H9 (cell line): ENCODE data around the gene TRAF3. TPM values are rescaled to one million over a fixed set of nuclear protein-coding genes. Genes with fewer than 3 reads are reported as not detected.

Experiments
- DNase-seq: peaks from one replicate; pipeline ENCODE4 v3.0.0-alpha.2; 2017
- H2AFZ ChIP-seq: one replicate; pipeline ENCODE4 v1.6.1; 2013; ENCODE audit warnings: mild to moderate bottlenecking, low read length, control low read depth, moderate library complexity
- H2AK5ac ChIP-seq: 2 replicates; pipeline ENCODE4 v1.6.1; 2013; ENCODE audit warnings: low read length, control low read depth, mixed read lengths; ENCODE audit not compliant: insufficient read length
- H2BK120ac ChIP-seq: one replicate; pipeline ENCODE4 v1.6.1; 2013; ENCODE audit warnings: low read depth, mild to moderate bottlenecking, low read length, control low read depth, inconsistent platforms; ENCODE audit not compliant: poor library complexity, severe bottlenecking
- H2BK12ac ChIP-seq: 2 replicates; pipeline ENCODE4 v1.6.1; 2013; ENCODE audit warnings: low read length, control low read depth, mixed read lengths, low read depth; ENCODE audit not compliant: insufficient read length
- H2BK15ac ChIP-seq: 2 replicates; pipeline ENCODE4 v1.6.1; 2013; ENCODE audit warnings: low read depth, low read length, control low read depth
- H2BK20ac ChIP-seq: one replicate; pipeline ENCODE4 v1.6.1; 2013; ENCODE audit warnings: low read depth, mild to moderate bottlenecking, low read length, control low read depth, inconsistent platforms; ENCODE audit not compliant: poor library complexity, severe bottlenecking
- H2BK5ac ChIP-seq: 2 replicates; pipeline ENCODE4 v1.6.1; 2013; ENCODE audit warnings: low read length, control low read depth, mixed read lengths; ENCODE audit not compliant: insufficient read length
- H3K14ac ChIP-seq: 2 replicates; pipeline ENCODE4 v1.6.1; 2013; ENCODE audit warnings: low read length, control low read depth; ENCODE audit not compliant: insufficient read depth
- H3K18ac ChIP-seq: 2 replicates; pipeline ENCODE4 v1.6.1; 2013; ENCODE audit warnings: low read depth, mild to moderate bottlenecking, mixed read lengths, low read length, control low read depth; ENCODE audit not compliant: insufficient read length
- H3K23ac ChIP-seq: 2 replicates; pipeline ENCODE4 v1.6.1; 2013; ENCODE audit warnings: low read length, control low read depth, mixed read lengths, low read depth; ENCODE audit not compliant: insufficient read length
- H3K23me2 ChIP-seq: 2 replicates; pipeline ENCODE4 v1.6.1; 2013; ENCODE audit warnings: low read depth, mild to moderate bottlenecking, mixed read lengths, low read length, control low read depth; ENCODE audit not compliant: insufficient read length, poor library complexity, severe bottlenecking
- H3K27ac ChIP-seq: 2 replicates; pipeline ENCODE4 v1.5.1; 2013; ENCODE audit warnings: low read length, control low read depth, mixed read lengths, low read depth; ENCODE audit not compliant: insufficient read length
- H3K27me3 ChIP-seq: 2 replicates; pipeline ENCODE4 v1.6.1; 2013; ENCODE audit warnings: low read length, control low read depth, inconsistent platforms; ENCODE audit not compliant: insufficient read depth
- H3K4ac ChIP-seq: 2 replicates; pipeline ENCODE4 v1.6.1; 2013; ENCODE audit warnings: low read depth, mild to moderate bottlenecking, control low read depth, inconsistent platforms, low read length, moderate library complexity
- H3K4me1 ChIP-seq: 2 replicates; pipeline ENCODE4 v1.6.1; 2013; ENCODE audit warnings: low read length, control low read depth, inconsistent platforms; ENCODE audit not compliant: insufficient read depth
- H3K4me2 ChIP-seq: 2 replicates; pipeline ENCODE4 v1.6.1; 2013; ENCODE audit warnings: low read length, control low read depth, mixed read lengths; ENCODE audit not compliant: insufficient read length, insufficient read depth
- H3K56ac ChIP-seq: 2 replicates; pipeline ENCODE4 v1.6.1; 2013; ENCODE audit warnings: low read depth, mild to moderate bottlenecking, mixed read lengths, low read length, control low read depth; ENCODE audit not compliant: insufficient read length
- H3K79me1 ChIP-seq: 2 replicates; pipeline ENCODE4 v1.6.1; 2013; ENCODE audit warnings: low read depth, mild to moderate bottlenecking, moderate library complexity, low read length, control low read depth, inconsistent platforms; ENCODE audit not compliant: insufficient read depth, poor library complexity, severe bottlenecking
- H3K79me2 ChIP-seq: 2 replicates; pipeline ENCODE4 v1.6.1; 2013; ENCODE audit warnings: low read length, control low read depth, inconsistent platforms; ENCODE audit not compliant: insufficient read depth
- H3K9ac ChIP-seq: 2 replicates; pipeline ENCODE4 v1.6.1; 2013; ENCODE audit warnings: low read length, control low read depth, mixed read lengths; ENCODE audit not compliant: insufficient read length; ENCODE audit errors: extremely low read depth
- H3K9me3 ChIP-seq: one replicate; pipeline ENCODE4 v1.6.1; 2013; ENCODE audit warnings: low read depth, low read length, inconsistent platforms; ENCODE audit not compliant: control insufficient read depth
- H3T11ph ChIP-seq: one replicate; pipeline ENCODE4 v1.6.1; 2013; ENCODE audit warnings: mild to moderate bottlenecking, low read length, control low read depth, inconsistent platforms
- H4K20me1 ChIP-seq: one replicate; pipeline ENCODE4 v1.6.1; 2013; ENCODE audit not compliant: control insufficient read depth, insufficient read length, insufficient read depth
- H4K5ac ChIP-seq: 2 replicates; pipeline ENCODE4 v1.6.1; 2013; ENCODE audit warnings: low read depth, mild to moderate bottlenecking, mixed read lengths, low read length, control low read depth; ENCODE audit not compliant: insufficient read length
- H4K8ac ChIP-seq: replicated peaks from 2 replicates; pipeline ENCODE4 v1.6.1; 2013; ENCODE audit warnings: low read length, control low read depth, mixed read lengths, low read depth; ENCODE audit not compliant: insufficient read length
- H4K91ac ChIP-seq: 2 replicates; pipeline ENCODE4 v1.6.1; 2013; ENCODE audit warnings: low read depth, mild to moderate bottlenecking, moderate library complexity, mixed read lengths, low read length, control low read depth; ENCODE audit not compliant: insufficient read length
- H3K27ac Mint-ChIP-seq, 3 experiments: 2 replicates in 2 of 3; 3 replicates in 1 of 3; pipeline ENCODE4 v1.8.0; 2020 to 2021; ENCODE audit warnings: mixed read lengths in 3 of 3, mild to moderate bottlenecking in 1 of 3, moderate library complexity in 1 of 3
- H3K27me3 Mint-ChIP-seq: 2 replicates; pipeline ENCODE4 v1.8.0; 2021; ENCODE audit warnings: low read depth, mild to moderate bottlenecking, moderate library complexity, mixed read lengths
- H3K36me3 Mint-ChIP-seq, 3 experiments: 2 replicates in 2 of 3; 3 replicates in 1 of 3; pipeline ENCODE4 v1.8.0; 2020 to 2021; ENCODE audit warnings: low read depth in 3 of 3, mixed read lengths in 3 of 3; ENCODE audit not compliant: insufficient read depth in 1 of 3
- H3K4me1 Mint-ChIP-seq, 2 experiments: 2 replicates each; pipeline ENCODE4 v1.8.0; 2020; ENCODE audit warnings: mixed read lengths in 2 of 2
- H3K4me3 Mint-ChIP-seq, 2 experiments: 2 replicates in 1 of 2; 3 replicates in 1 of 2; pipeline ENCODE4 v1.8.0; 2020 to 2021; ENCODE audit warnings: mild to moderate bottlenecking in 2 of 2, mixed read lengths in 2 of 2, moderate library complexity in 1 of 2
- H3K9me3 Mint-ChIP-seq, 2 experiments: 2 replicates in 1 of 2; 3 replicates in 1 of 2; pipeline ENCODE4 v1.8.0; 2020; ENCODE audit warnings: mild to moderate bottlenecking in 2 of 2, mixed read lengths in 2 of 2, moderate library complexity in 1 of 2
- CTCF ChIP-seq: fragments of 200-600 bp; sonication (generic); conservative IDR thresholded peaks from 3 replicates; pipeline ENCODE4 v1.8.0; 2021; ENCODE audit warnings: antibody characterized with exemption, mild to moderate bottlenecking
- WGBS: extraction: QIAGEN DNeasy Blood & Tissue Kit; methylation state at CpG from one replicate; pipeline ENCODE4 v1.1.7; 2013; ENCODE audit warnings: missing lambda C conversion rate, low lambda C conversion rate, mixed read lengths; ENCODE audit not compliant: insufficient read length; ENCODE audit errors: extremely low coverage; 5-methylcytosine and 5-hydroxymethylcytosine counted together
- total RNA-seq: library from RNA; stranded (reverse); gene quantifications from 2 replicates; pipeline ENCODE4 v1.2.1, GENCODE V29; 2021

TRAF3 gene
- total RNA-seq, 1 experiment from 2014 or later = 9.6 TPM

- H3K9ac ChIP-seq = no peak overlapping the region
- peaks cover 9% of the 10 kb centered on the region for H3K23me2 ChIP-seq
- no peak overlapping the region for H3K27ac ChIP-seq
- Mint-ChIP-seq H3K4me3 (no peak overlapping the region), H3K9me3 (no peaks in the 10 kb centered on the region), H3K4me1 (peaks cover 33 to 42% of the 10 kb centered on the region in 2 experiments), H3K36me3 (no peaks in the 10 kb centered on the region), H3K27ac (no peak overlapping the region), H3K27me3 (peaks cover 16% of the 10 kb centered on the region)
- H4K20me1 ChIP-seq = no peaks in the 10 kb centered on the region
- H3K18ac ChIP-seq = no peak overlapping the region
- no peaks in the 10 kb centered on the region for H3K9me3 ChIP-seq
- H2BK5ac ChIP-seq = no peak overlapping the region
- peaks cover 4% of the 10 kb centered on the region for H3K79me1 ChIP-seq
- H2BK15ac ChIP-seq = no peak overlapping the region
- H2BK12ac ChIP-seq = no peak overlapping the region
- DNase-seq = no peak
- H3K14ac ChIP-seq = no peak overlapping the region
- no peak overlapping the region for H2AK5ac ChIP-seq
- WGBS = no CpG with 5 or more reads among the region's 7 CpGs
- H2AFZ ChIP-seq = no peak overlapping the region
- H3T11ph ChIP-seq = no peak overlapping the region
- peaks cover 5% of the 10 kb centered on the region; the same call in 1 of the 2 replicates for H3K27me3 ChIP-seq
- no peak overlapping the region for H4K91ac ChIP-seq
- no peak overlapping the region for H3K23ac ChIP-seq
- peaks cover 5% of the 10 kb centered on the region; the same call in 1 of the 2 replicates for H3K4me1 ChIP-seq
- H2BK120ac ChIP-seq = no peak overlapping the region
- H2BK20ac ChIP-seq = no peak overlapping the region
- H4K5ac ChIP-seq = no peak overlapping the region
- no peak overlapping the region for H3K4me2 ChIP-seq
- H4K8ac ChIP-seq = no peak overlapping the region
- no peak overlapping the region for H3K4ac ChIP-seq
- no peak for TF ChIP-seq CTCF
- no peaks in the 10 kb centered on the region; the same call in 1 of the 2 replicates for H3K79me2 ChIP-seq
- H3K56ac ChIP-seq = no peak overlapping the region
Observed at GRCh38 chr14:102782974-102783373, 5.7 kb downstream of the TRAF3 start.
